Endothelial cell of umbilical vein (primary cell): ENCODE results near the gene DNAAF5. TPM values are rescaled to one million over a fixed set of nuclear protein-coding genes. Genes with fewer than 3 reads are reported as not detected.

Source experiments
- BruUV-seq: library from RNA; stranded (reverse); fragments of 400-500 nt; replicated peaks from 2 replicates; lab custom pipeline; 2021; lab: Mats Ljungman, UMichigan
- CTCF ChIA-PET: fragments of 300-600, 350-600 bp; sonication (Branson Sonifier 250); formaldehyde crosslinking; loops from one replicate; lab custom pipeline; 2021; ENCODE audit warnings: antibody characterized with exemption, inconsistent platforms; lab: Charles Lee
- POLR2A ChIA-PET: fragments of 300-600, 350-600 bp; sonication (Branson Sonifier 250); formaldehyde crosslinking; loops from one replicate; lab custom pipeline; 2021; ENCODE audit warnings: antibody characterized with exemption, inconsistent platforms; lab: Charles Lee
- DNase-seq: peaks from one replicate; pipeline ENCODE4 v3.0.0-alpha.2; 2011; ENCODE audit warnings: low read depth, low spot score
- FAIRE-seq: peaks from 2 replicates; lab custom pipeline; 2011; peaks lifted over from hg19 to GRCh38; lab: Jason Lieb, UNC
- H2AFZ ChIP-seq: 2 replicates; pipeline ENCODE4 v1.6.0; 2012; ENCODE audit warnings: low read depth, low read length, control low read depth, inconsistent platforms
- H3K27ac ChIP-seq: 2 replicates; pipeline ENCODE4 v1.5.1; 2011; ENCODE audit warnings: low read depth, mild to moderate bottlenecking, control low read depth, low read length, moderate library complexity; ENCODE audit not compliant: insufficient read depth
- H3K27me3 ChIP-seq, 2 experiments: 2 replicates each; pipeline versions ENCODE4 v1.6.0 to v1.6.1; 2011; ENCODE audit warnings: low read length in 2 of 2, mixed read lengths in 1 of 2; ENCODE audit not compliant: control insufficient read depth in 2 of 2, insufficient read depth in 2 of 2
- H3K36me3 ChIP-seq, 2 experiments: 2 replicates in 1 of 2; 3 replicates in 1 of 2; pipeline ENCODE4 v1.5.1; 2011; ENCODE audit warnings: low read length in 2 of 2, mild to moderate bottlenecking in 1 of 2, moderate library complexity in 1 of 2; ENCODE audit not compliant: control insufficient read depth in 2 of 2, insufficient read depth in 2 of 2; ENCODE audit errors: extremely low read depth in 1 of 2
- H3K4me1 ChIP-seq: 3 replicates; pipeline ENCODE4 v1.5.1; 2011; ENCODE audit warnings: mild to moderate bottlenecking, low read length; ENCODE audit not compliant: control insufficient read depth, insufficient read depth; ENCODE audit errors: extremely low read depth
- H3K4me2 ChIP-seq: 2 replicates; pipeline ENCODE4 v1.6.1; 2011; ENCODE audit warnings: low read length, control low read depth, mixed read lengths; ENCODE audit not compliant: insufficient read depth
- H3K4me3 ChIP-seq, 3 experiments: fragments of 200-600 bp in 1 of 3; sonication (generic), shearing (Covaris generic) in 1 of 3; replicated peaks in 1 of 3; 2 replicates each; pipeline ENCODE4 v1.5.1; 2011 to 2016; ENCODE audit warnings: control low read depth in 3 of 3, low read length in 3 of 3, mild to moderate bottlenecking in 2 of 3, inconsistent platforms in 1 of 3, low read depth in 1 of 3, moderate library complexity in 1 of 3; ENCODE audit not compliant: insufficient read depth in 1 of 3
- H3K79me2 ChIP-seq: 2 replicates; pipeline ENCODE4 v1.6.0; 2012; ENCODE audit warnings: low read length, inconsistent platforms; ENCODE audit not compliant: control insufficient read depth, insufficient read depth
- H3K9ac ChIP-seq: replicated peaks from 2 replicates; pipeline ENCODE3; 2011; ENCODE audit warnings: low read length, control low read depth; ENCODE audit not compliant: insufficient read depth; ENCODE audit errors: extremely low read depth
- H3K9me1 ChIP-seq: replicated peaks from 3 replicates; pipeline ENCODE4 v1.6.0; 2011; ENCODE audit warnings: mild to moderate bottlenecking, low read length; ENCODE audit not compliant: control insufficient read depth, insufficient read depth; ENCODE audit errors: extremely low read depth
- H3K9me3 ChIP-seq: replicated peaks from 2 replicates; pipeline ENCODE4 v1.5.1; 2012; ENCODE audit warnings: low read length, inconsistent platforms; ENCODE audit not compliant: control insufficient read depth, insufficient read depth
- H4K20me1 ChIP-seq: replicated peaks from 2 replicates; pipeline ENCODE3; 2011; ENCODE audit warnings: mild to moderate bottlenecking, low read length; ENCODE audit not compliant: control insufficient read depth, insufficient read depth; ENCODE audit errors: extremely low read depth
- CTCF ChIP-seq, 2 donors: IDR thresholded peaks; 1 replicate in 1 of 2; 2 replicates in 1 of 2; pipeline ENCODE4 v1.5.1; 2011; ENCODE audit warnings: low read length in 2 of 2, mild to moderate bottlenecking in 2 of 2, moderate library complexity in 2 of 2, control low read depth in 1 of 2, inconsistent platforms in 1 of 2, low read depth in 1 of 2; ENCODE audit not compliant: insufficient read depth in 1 of 2; ENCODE audit errors: extremely low read depth in 1 of 2
- EZH2 ChIP-seq: IDR thresholded peaks from 2 replicates; pipeline ENCODE4 v1.6.1; 2012; ENCODE audit warnings: borderline replicate concordance, low read depth, mild to moderate bottlenecking, moderate library complexity, low read length, inconsistent platforms; ENCODE audit not compliant: severe bottlenecking
- FOS ChIP-seq: IDR thresholded peaks from 2 replicates; pipeline ENCODE4 v1.6.1; 2011; ENCODE audit warnings: mild to moderate bottlenecking, low read length, moderate library complexity, borderline replicate concordance; ENCODE audit not compliant: insufficient read depth
- GATA2 ChIP-seq: IDR thresholded peaks from 2 replicates; pipeline ENCODE4 v1.7.0; 2011; ENCODE audit warnings: low read depth, mild to moderate bottlenecking, moderate library complexity, mixed read lengths, low read length; ENCODE audit not compliant: insufficient read length, insufficient read depth
- JUN ChIP-seq: IDR thresholded peaks from 2 replicates; pipeline ENCODE4 v1.6.1; 2011; ENCODE audit warnings: borderline replicate concordance, low read depth; ENCODE audit not compliant: insufficient read length, insufficient read depth
- MAX ChIP-seq: IDR thresholded peaks from 2 replicates; pipeline ENCODE4 v1.6.1; 2011; ENCODE audit not compliant: insufficient read depth, insufficient read length
- MYC ChIP-seq: IDR thresholded peaks from one replicate; pipeline ENCODE4 v1.6.1; 2011; ENCODE audit warnings: mild to moderate bottlenecking, low read depth, low read length
- POLR2A ChIP-seq: IDR thresholded peaks from 2 replicates; pipeline ENCODE4 v1.6.1; 2012; ENCODE audit warnings: low read depth, mild to moderate bottlenecking, control low read depth, low read length
- POLR2AphosphoS5 ChIP-seq: IDR thresholded peaks from 2 replicates; pipeline ENCODE4 v1.6.1; 2012; ENCODE audit warnings: low read depth, mild to moderate bottlenecking, control low read depth, low read length, moderate library complexity; ENCODE audit not compliant: insufficient read depth
- dilution Hi-C: fragments of 300-500 bp; cut with MboI; formaldehyde crosslinking; loops from one replicate; pipeline ENCODE4 v1.15.0; 2019; ENCODE audit warnings: low sequenced_read_pairs; ENCODE audit not compliant: extremely low pct_ligation_motif_present
- intact Hi-C: fragments of 100-400 bp; cut with micrococcal nuclease; formaldehyde crosslinking; loops from one replicate; pipeline ENCODE4 v1.10.0; 2022
- polyA plus RNA-seq, 4 experiments: library from polyadenylated mRNA; depleted of rRNA in 3 of 4; stranded (reverse) in 3 of 4; unstranded in 1 of 4; fragments of >200 nt; gene quantifications; 2 replicates each; pipeline versions ENCODE4 v1.2.1 to v1.2.3, GENCODE V29; 2011 to 2012; ENCODE audit warnings: missing spikeins in 1 of 4
- total RNA-seq: library from RNA; stranded (reverse); gene quantifications from 2 replicates; pipeline ENCODE4 v1.2.3, GENCODE V29; 2021

The DNAAF5 gene
- total and polyA plus RNA-seq, 2 donors (not counting 3 experiments of a cell fraction or from before 2014, with no cell fraction given), result 49.3 to 65.5 TPM

- dilution Hi-C loops, result no loop called here
- intact Hi-C loops, result no loop called here
- ChIA-PET POLR2A (no interaction called here), CTCF (no interaction called here)
- H3K9me3 ChIP-seq, result no peaks in the 10 kb centered on the region
- no peaks in the 10 kb centered on the region for H3K27me3 ChIP-seq
- H3K9me1 ChIP-seq, result no peaks in the 10 kb centered on the region
- H3K79me2 ChIP-seq, result no peaks in the 10 kb centered on the region
- H2AFZ ChIP-seq, result no peak overlapping the region
- DNase-seq, result no peak
- H3K27ac ChIP-seq, result no peak overlapping the region
- H3K4me2 ChIP-seq, result no peak overlapping the region
- peaks cover 5 to 51% of the 10 kb centered on the region in 2 experiments for H3K36me3 ChIP-seq
- TF ChIP-seq MAX (no peak), POLR2A (no peak), POLR2AphosphoS5 (no peak), EZH2 (no peak), CTCF (IDR thresholded peaks at IDR 0.05; ENCODE audit: extremely low read depth in 1 of 2, insufficient read depth in 1 of 2, low read depth in 1 of 2, low read length in 2 of 2) (no peak), MYC (no peak), JUN (no peak), GATA2 (no peak), FOS (no peak)
- no peak for FAIRE-seq
- H3K9ac ChIP-seq, result no peak overlapping the region
- H3K4me1 ChIP-seq, result no peaks in the 10 kb centered on the region
- H4K20me1 ChIP-seq, result no peaks in the 10 kb centered on the region
- no peak overlapping the region for H3K4me3 ChIP-seq
- BruUV-seq, result no TSS peak
Measured at GRCh38 chr7:756928-757560, 30.5 kb downstream of the DNAAF5 start.
